Neural progenitor cell (in vitro differentiated cells): ENCODE data around the gene TRIO. TPM values are rescaled to one million over a fixed set of nuclear protein-coding genes. Genes with fewer than 3 reads are reported as not detected.

Experiments used
- DNase-seq: peaks from one replicate; pipeline ENCODE4 v3.0.0-alpha.2; 2016; ENCODE audit warnings: low spot score
- H2AFZ ChIP-seq: fragments of 200-600 bp; sonication (generic); replicated peaks from 2 replicates; pipeline ENCODE4 v1.6.1; 2016; ENCODE audit warnings: antibody characterized with exemption
- H3F3A ChIP-seq: fragments of 200-600 bp; sonication (generic); 2 replicates; pipeline ENCODE4 v1.6.1; 2016; ENCODE audit warnings: antibody characterized with exemption, low read depth
- H3K27ac ChIP-seq: fragments of 200-600 bp; sonication (generic); 2 replicates; pipeline ENCODE4 v1.5.1; 2016; ENCODE audit warnings: mild to moderate bottlenecking
- H3K27me3 ChIP-seq: fragments of 200-600 bp; sonication (generic); 2 replicates; pipeline ENCODE4 v1.6.1; 2016; ENCODE audit warnings: mild to moderate bottlenecking, moderate library complexity
- H3K36me3 ChIP-seq: fragments of 200-600 bp; sonication (generic); 2 replicates; pipeline ENCODE4 v1.5.1; 2016
- H3K4me1 ChIP-seq: fragments of 200-600 bp; sonication (generic); 2 replicates; pipeline ENCODE4 v1.6.1; 2016; ENCODE audit warnings: mixed run types
- H3K4me2 ChIP-seq: fragments of 200-600 bp; sonication (generic); 2 replicates; pipeline ENCODE4 v1.6.1; 2016
- H3K4me3 ChIP-seq: fragments of 200-600 bp; sonication (generic); 2 replicates; pipeline ENCODE4 v1.5.1; 2016
- H3K79me2 ChIP-seq: fragments of 200-600 bp; sonication (generic); 2 replicates; pipeline ENCODE4 v1.6.1; 2016; ENCODE audit warnings: low read depth
- H3K9ac ChIP-seq: fragments of 200-600 bp; sonication (generic); 2 replicates; pipeline ENCODE4 v1.6.1; 2016
- H3K9me3 ChIP-seq: fragments of 200-600 bp; sonication (generic); 2 replicates; pipeline ENCODE4 v1.5.1; 2016; ENCODE audit warnings: low read depth
- H4K20me1 ChIP-seq: fragments of 200-600 bp; sonication (generic); 2 replicates; pipeline ENCODE4 v1.6.1; 2016; ENCODE audit warnings: low read depth
- H3K27ac Mint-ChIP-seq: 3 replicates; pipeline ENCODE4 v1.8.0; 2021; ENCODE audit warnings: mixed read lengths
- H3K27me3 Mint-ChIP-seq: 2 replicates; pipeline ENCODE4 v1.8.0; 2022; ENCODE audit warnings: low read depth, mild to moderate bottlenecking, inconsistent platforms, moderate library complexity, mixed read lengths; ENCODE audit not compliant: insufficient read depth
- H3K36me3 Mint-ChIP-seq: 3 replicates; pipeline ENCODE4 v1.8.0; 2021; ENCODE audit warnings: mixed read lengths
- H3K4me1 Mint-ChIP-seq: 3 replicates; pipeline ENCODE4 v1.8.0; 2021; ENCODE audit warnings: mixed read lengths
- H3K4me3 Mint-ChIP-seq: 3 replicates; pipeline ENCODE4 v1.8.0; 2021; ENCODE audit warnings: mild to moderate bottlenecking, moderate library complexity, mixed read lengths
- H3K9me3 Mint-ChIP-seq: 3 replicates; pipeline ENCODE4 v1.8.0; 2020; ENCODE audit warnings: mixed read lengths
- EZH2 ChIP-seq: fragments of 200-600 bp; sonication (generic); IDR thresholded peaks from 2 replicates; pipeline ENCODE4 v1.6.1; 2017; ENCODE audit warnings: antibody characterized with exemption, mild to moderate bottlenecking, moderate library complexity
- EZH2phosphoT487 ChIP-seq: fragments of 200-600 bp; sonication (generic); IDR thresholded peaks from 2 replicates; pipeline ENCODE4 v1.6.1; 2017; ENCODE audit warnings: antibody characterized with exemption
- total RNA-seq: library from RNA; depleted of rRNA; stranded (reverse); fragments of >200 nt; gene quantifications from 2 replicates; pipeline ENCODE4 v1.2.3, GENCODE V29; 2015; ENCODE audit warnings: low replicate concordance
- TF ChIP-seq, protein P1 (sequence below): fragments of 200-600 bp; sonication (generic); IDR thresholded peaks from 2 replicates; pipeline ENCODE4 v1.5.1; 2017; ENCODE audit warnings: antibody characterized with exemption, mild to moderate bottlenecking

Gene TRIO
- total RNA-seq, 1 donor from 2014 or later: 84.7 TPM

DNA sequence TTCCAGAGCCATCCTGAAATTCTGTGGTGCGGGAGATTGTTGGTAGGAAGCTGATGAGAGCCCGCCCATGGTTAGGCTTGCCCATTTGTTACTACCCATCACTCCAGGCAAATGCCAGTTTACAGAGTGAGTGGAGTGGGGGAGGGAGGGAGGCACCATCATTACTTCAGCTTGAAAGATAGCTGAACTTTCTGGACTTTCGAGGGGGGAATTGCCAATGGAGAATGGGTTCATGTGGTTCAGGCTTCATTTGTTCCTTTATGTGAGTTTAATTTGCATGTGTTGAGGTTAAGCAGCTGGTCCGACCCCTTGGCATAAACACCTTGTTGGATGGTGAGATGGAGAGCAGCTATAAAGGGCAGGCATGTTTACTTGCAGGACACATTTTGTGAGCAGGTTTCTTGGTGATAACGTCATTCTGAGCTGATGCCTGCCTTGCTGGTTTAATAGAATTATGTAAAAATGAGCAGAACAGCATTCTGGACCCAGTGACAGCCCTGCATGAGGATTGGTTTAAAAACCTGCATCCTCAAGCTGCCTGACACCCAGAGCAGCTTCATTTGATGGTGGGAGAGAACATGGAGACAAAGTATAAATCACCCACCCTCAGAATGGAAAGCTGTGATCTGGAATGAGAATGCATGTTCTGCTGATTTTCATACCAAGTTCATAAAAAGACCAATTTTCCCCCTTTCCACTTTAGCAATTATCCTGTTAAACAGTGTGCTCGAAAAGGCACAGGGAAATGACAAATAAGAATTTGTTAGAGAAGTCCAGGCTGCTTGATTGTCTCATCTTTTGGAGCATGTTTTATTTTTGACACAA lies 106.3 kb downstream of the TRIO start:
- no peak overlapping the region for H3K4me2 ChIP-seq
- Mint-ChIP-seq H3K27me3 (peaks cover 4% of the 10 kb centered on the region), H3K36me3 (peaks cover 10% of the 10 kb centered on the region), H3K9me3 (peaks cover 8% of the 10 kb centered on the region), H3K4me1 (peaks cover 53% of the 10 kb centered on the region), H3K27ac (peak overlapping the region; percentile 83), H3K4me3 (peak overlapping the region; percentile 59)
- no peaks in the 10 kb centered on the region for H3K27me3 ChIP-seq
- H3F3A ChIP-seq: no peaks in the 10 kb centered on the region
- H2AFZ ChIP-seq: no peak overlapping the region
- no peak for DNase-seq
- no peaks in the 10 kb centered on the region for H3K36me3 ChIP-seq
- no peak overlapping the region for H3K9ac ChIP-seq
- H3K79me2 ChIP-seq: peaks cover 100% of the 10 kb centered on the region
- peaks cover 42% of the 10 kb centered on the region for H3K4me1 ChIP-seq
- peaks cover 88% of the 10 kb centered on the region for H4K20me1 ChIP-seq
- H3K27ac ChIP-seq: no peak overlapping the region
- no peaks in the 10 kb centered on the region for H3K9me3 ChIP-seq
- no peak overlapping the region for H3K4me3 ChIP-seq
- no peak for TF ChIP-seq EZH2
- TF ChIP-seq EZH2phosphoT487: no peak
- TF ChIP-seq, protein P1, sequence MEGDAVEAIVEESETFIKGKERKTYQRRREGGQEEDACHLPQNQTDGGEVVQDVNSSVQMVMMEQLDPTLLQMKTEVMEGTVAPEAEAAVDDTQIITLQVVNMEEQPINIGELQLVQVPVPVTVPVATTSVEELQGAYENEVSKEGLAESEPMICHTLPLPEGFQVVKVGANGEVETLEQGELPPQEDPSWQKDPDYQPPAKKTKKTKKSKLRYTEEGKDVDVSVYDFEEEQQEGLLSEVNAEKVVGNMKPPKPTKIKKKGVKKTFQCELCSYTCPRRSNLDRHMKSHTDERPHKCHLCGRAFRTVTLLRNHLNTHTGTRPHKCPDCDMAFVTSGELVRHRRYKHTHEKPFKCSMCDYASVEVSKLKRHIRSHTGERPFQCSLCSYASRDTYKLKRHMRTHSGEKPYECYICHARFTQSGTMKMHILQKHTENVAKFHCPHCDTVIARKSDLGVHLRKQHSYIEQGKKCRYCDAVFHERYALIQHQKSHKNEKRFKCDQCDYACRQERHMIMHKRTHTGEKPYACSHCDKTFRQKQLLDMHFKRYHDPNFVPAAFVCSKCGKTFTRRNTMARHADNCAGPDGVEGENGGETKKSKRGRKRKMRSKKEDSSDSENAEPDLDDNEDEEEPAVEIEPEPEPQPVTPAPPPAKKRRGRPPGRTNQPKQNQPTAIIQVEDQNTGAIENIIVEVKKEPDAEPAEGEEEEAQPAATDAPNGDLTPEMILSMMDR: no peak

DNA sequence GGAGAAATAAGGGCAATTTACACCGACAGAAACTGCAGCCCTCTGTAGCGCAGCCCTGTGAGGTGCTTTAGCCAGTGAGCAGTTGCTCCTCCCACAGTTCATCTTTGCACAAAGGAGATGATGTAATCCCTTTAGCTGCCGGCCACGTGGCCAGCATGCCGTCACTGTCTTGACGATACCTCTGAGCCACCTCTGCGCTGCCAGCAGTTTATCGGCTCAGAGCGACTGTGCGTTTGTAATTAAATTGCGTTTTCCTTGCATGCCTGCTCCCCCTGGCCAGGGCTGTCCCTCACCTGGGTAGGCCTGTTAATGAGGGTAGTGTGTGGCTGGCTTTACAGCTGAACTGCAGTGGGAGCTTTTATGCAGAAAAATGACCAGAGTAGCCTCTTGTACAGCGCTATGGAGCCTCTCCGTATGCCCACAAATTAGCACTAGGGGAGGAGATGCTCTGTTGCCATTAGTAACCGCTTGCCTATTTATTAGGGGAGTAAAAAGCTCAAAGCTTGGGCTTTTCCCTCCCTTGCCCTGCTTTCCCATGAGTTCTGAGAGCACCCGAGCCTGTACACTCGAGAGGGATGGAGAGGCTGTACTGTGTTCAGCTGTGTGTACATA lies 107.0 kb downstream of the TRIO start:
- H3K36me3 Mint-ChIP-seq: peaks cover 13% of the 10 kb centered on the region
- peak overlapping the region; percentile 59 for H3K4me3 Mint-ChIP-seq
- TF ChIP-seq EZH2 (no peak), EZH2phosphoT487 (no peak)
- TF ChIP-seq, protein P1: no peak
- Histone ChIP-seq H2AFZ (no peak overlapping the region), H3F3A (no peaks in the 10 kb centered on the region), H3K36me3 (no peaks in the 10 kb centered on the region), H3K27me3 (no peaks in the 10 kb centered on the region), H3K4me2 (no peak overlapping the region), H3K79me2 (peaks cover 100% of the 10 kb centered on the region), H3K9ac (no peak overlapping the region), H3K4me3 (no peak overlapping the region), H4K20me1 (peaks cover 80% of the 10 kb centered on the region), H3K4me1 (peaks cover 35% of the 10 kb centered on the region), H3K9me3 (no peaks in the 10 kb centered on the region), H3K27ac (no peak overlapping the region)
- peak overlapping the region; percentile 87 for H3K27ac Mint-ChIP-seq
- DNase-seq: peak; percentile 85
- peaks cover 4% of the 10 kb centered on the region for H3K27me3 Mint-ChIP-seq
- H3K9me3 Mint-ChIP-seq: peaks cover 15% of the 10 kb centered on the region
- H3K4me1 Mint-ChIP-seq: peaks cover 47% of the 10 kb centered on the region

DNA sequence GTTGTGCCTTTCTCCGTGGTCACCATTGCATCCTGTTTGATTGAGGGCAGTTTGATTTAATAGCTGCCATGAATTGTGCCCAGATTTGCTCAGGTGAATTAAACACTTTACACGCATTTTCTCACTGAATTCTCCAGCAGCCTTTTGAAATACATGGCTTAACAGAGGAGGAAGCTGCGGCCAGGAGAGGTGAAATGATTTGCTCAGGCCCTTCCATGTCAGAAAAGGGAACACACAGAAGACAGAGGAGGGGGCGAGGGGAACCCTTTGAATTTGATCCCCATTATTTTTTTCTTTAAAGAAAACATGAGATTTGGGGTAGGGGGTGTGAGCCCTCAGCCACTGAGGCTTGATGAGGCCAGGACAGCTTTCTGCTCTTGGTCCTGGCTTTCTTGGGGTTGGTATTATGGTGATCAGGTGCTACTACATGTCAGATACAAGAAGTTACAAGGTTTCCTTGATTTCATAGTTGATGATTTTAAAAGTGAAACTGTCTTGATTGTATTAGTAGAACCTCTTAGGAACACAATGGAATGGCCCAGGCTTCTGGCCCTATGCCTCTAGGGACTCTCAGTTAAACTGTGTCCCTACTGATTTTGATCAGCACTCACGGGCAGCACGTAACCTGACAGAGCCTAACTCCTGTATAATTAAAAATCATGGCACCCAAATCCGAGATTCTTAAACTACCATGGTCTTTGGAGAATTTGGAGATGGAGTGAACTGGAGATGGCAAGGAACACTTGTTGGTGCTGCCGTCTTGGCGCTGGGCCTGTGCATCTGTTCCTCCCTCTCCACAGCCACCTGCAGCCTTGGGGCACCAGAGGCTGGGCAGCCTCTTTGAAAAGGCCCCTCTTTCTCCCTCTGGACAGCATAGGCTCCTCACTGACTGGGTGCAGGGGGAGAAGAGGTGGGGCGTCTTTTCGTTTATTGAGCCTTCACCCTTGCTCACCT lies 107.9 kb downstream of the TRIO start:
- no peaks in the 10 kb centered on the region for H3K9me3 ChIP-seq
- H3K4me1 Mint-ChIP-seq: peaks cover 41% of the 10 kb centered on the region
- no peak overlapping the region for H3K4me3 ChIP-seq

More for the DNA sequence above, 107.9 kb downstream of the TRIO start:
- Mint-ChIP-seq H3K9me3 (peaks cover 21% of the 10 kb centered on the region), H3K27ac (peak overlapping the region; percentile 87), H3K27me3 (peaks cover 4% of the 10 kb centered on the region), H3K4me3 (no peak overlapping the region), H3K36me3 (peaks cover 18% of the 10 kb centered on the region)
- Histone ChIP-seq H3F3A (no peaks in the 10 kb centered on the region), H3K27ac (no peak overlapping the region), H3K27me3 (no peaks in the 10 kb centered on the region), H3K9ac (no peak overlapping the region), H4K20me1 (peaks cover 72% of the 10 kb centered on the region), H3K4me2 (no peak overlapping the region), H3K4me1 (peaks cover 31% of the 10 kb centered on the region), H3K36me3 (no peaks in the 10 kb centered on the region), H2AFZ (no peak overlapping the region), H3K79me2 (peaks cover 100% of the 10 kb centered on the region)
- DNase-seq: no peak
- TF ChIP-seq EZH2phosphoT487 (no peak), EZH2 (no peak)
- TF ChIP-seq, protein P1: no peak
